OCI-LY1 (cell line): ENCODE measurements around the gene KRT16.

Experiments
- EZH2 ChIP-seq: fragments of 200-600 bp; sonication (generic), shearing (Covaris generic); IDR thresholded peaks from 2 replicates; pipeline ENCODE4 v1.8.0; 2017; ENCODE audit warnings: borderline replicate concordance, mixed run types, mild to moderate bottlenecking, antibody characterized with exemption, low read length, moderate library complexity, mixed read lengths
- TF ChIP-seq, protein P1 (sequence below): fragments of 200-600 bp; sonication (generic), shearing (Covaris generic); IDR thresholded peaks from 2 replicates; pipeline ENCODE4 v1.5.1; 2017; ENCODE audit warnings: mild to moderate bottlenecking, antibody characterized with exemption, low read length, moderate library complexity, mixed read lengths

- TF ChIP-seq, protein P1, sequence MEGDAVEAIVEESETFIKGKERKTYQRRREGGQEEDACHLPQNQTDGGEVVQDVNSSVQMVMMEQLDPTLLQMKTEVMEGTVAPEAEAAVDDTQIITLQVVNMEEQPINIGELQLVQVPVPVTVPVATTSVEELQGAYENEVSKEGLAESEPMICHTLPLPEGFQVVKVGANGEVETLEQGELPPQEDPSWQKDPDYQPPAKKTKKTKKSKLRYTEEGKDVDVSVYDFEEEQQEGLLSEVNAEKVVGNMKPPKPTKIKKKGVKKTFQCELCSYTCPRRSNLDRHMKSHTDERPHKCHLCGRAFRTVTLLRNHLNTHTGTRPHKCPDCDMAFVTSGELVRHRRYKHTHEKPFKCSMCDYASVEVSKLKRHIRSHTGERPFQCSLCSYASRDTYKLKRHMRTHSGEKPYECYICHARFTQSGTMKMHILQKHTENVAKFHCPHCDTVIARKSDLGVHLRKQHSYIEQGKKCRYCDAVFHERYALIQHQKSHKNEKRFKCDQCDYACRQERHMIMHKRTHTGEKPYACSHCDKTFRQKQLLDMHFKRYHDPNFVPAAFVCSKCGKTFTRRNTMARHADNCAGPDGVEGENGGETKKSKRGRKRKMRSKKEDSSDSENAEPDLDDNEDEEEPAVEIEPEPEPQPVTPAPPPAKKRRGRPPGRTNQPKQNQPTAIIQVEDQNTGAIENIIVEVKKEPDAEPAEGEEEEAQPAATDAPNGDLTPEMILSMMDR = no peak
- TF ChIP-seq EZH2 = no peak
Observed at GRCh38 chr17:41586863-41587495, 25.6 kb downstream of the KRT16 start, which contains the start of gene KRT14.
